GM18873 (cell line): ENCODE results near the gene SESTD1.
"Not testable (repeated sequence)": the region's sequence is repeated elsewhere in the genome, so short reads cannot be mapped to it uniquely, and the experiment has no call there.

Source experiments
- ATAC-seq: cut with Tn5 transposase; IDR thresholded peaks from one replicate; pipeline ENCODE4 v1.9.1; 2021; ENCODE audit warnings: mild to moderate bottlenecking, moderate library complexity, moderate number of reproducible peaks; ENCODE audit not compliant: unreplicated experiment, low FRiP score

Gene SESTD1

DNA sequence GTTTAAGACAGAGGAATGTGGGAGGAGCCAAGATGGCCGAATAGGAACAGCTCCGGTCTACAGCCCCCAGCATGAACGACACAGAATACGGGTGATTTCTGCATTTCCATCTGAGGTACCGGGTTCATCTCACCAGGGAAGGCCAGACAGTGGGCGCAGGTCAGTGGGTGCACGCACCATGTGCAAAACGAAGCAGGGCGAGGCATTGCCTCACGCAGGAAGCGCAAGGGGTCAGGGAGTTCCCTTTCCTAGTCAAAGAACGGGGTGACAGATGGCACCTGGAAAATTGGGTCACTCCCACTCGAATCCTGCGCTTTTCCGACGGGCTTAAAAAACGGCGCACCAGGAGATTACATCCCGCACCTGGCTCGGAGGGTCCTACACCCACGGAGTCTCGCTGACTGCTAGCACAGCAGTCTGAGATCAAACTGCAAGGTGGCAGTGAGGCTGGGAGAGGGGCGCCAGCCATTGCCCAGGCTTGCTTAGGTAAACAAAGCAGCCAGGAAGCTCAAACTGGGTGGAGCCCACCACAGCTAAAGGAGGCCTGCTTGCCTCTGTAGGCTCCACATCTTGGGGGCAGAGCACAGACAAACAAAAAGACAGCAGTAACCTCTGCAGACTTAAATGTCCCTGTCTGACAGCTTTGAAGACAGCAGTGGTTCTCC lies 68.6 kb downstream of the SESTD1 start:
- ATAC-seq: not testable (repeated sequence)

DNA sequence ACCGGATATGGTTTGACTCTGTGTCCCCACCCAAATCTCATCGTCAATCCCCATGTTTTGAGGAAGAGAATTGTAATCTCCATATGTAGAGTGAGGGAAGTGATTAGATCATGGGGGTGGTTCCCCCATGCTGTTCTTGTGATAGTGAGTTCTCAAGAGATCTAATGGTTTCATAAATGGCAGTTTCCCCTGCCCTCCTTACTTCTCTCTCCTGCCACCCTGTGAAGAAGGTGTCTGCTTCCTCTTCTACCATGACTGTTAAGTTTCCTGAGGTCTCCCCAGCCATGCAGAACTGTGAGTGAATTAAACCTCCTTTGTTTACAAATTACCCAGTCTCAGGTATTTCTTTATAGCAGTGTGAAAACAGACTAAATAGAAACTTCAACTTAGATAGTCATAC lies 69.5 kb downstream of the SESTD1 start:
- no peak for ATAC-seq

DNA sequence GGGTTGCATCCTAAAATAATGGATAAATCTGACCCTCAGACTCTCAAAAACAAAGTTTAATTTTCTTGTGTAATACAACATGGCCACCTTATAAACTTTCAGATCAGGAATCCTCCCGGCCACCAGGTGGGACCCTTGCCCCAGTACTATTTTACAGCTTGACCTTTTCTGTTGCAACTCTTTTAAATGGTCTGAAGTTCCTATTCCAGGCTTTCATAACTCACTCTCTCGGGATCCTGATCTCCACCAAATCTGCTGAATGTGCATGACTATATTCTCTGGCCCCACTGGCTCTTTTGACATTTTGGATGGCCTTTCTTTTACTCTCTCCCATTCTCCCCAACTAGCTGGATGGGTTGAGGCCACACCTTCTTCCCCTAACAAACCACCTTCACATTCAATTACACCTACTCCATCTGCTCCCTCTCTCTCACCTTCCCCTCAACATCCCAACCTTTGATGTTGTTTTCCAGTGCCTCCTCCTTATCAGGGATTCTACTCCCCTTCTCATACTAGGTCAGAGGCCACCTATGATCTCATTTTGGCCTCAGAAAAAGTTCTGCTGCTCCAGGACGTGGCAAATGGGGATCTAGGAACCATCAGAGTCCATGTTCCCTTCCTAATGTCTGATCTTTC lies 70.8 kb downstream of the SESTD1 start:
- no peak for ATAC-seq

DNA sequence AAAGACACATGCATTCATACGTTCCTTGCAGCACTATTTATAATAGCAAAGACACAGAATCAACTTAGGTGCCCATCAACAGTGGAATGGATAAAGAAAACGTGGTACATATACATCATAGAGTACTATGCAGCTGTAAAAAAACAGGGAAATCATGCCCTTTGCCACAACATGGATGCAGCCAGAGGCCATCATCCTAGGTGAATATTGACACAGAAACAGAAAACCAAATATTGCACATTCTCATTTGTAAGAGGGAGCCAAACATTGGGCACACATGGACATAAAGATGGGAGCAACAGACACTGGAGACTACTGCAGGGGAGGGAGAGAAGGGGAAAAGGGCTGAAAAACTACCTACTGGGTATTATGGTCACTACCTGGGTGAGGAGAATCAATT lies 73.5 kb downstream of the SESTD1 start:
- ATAC-seq: no peak

DNA sequence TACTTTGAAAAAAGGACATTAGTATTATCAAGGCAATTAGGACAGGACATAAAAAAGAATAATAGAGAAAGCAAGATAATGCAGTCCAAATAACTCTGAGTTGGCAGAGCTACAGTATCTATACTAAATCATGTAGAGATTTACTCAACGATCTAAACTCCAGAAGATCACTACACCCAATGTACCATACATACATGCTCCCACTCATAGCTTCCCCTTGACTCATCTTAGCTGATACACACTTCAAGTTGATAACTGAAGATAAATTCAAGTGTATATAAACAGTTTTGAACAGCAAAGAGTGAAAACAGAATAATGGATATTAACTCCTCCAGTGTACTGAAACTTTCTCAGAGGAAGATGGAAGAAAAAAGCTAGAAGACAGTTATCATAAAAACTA lies 78.5 kb downstream of the SESTD1 start:
- ATAC-seq: no peak

DNA sequence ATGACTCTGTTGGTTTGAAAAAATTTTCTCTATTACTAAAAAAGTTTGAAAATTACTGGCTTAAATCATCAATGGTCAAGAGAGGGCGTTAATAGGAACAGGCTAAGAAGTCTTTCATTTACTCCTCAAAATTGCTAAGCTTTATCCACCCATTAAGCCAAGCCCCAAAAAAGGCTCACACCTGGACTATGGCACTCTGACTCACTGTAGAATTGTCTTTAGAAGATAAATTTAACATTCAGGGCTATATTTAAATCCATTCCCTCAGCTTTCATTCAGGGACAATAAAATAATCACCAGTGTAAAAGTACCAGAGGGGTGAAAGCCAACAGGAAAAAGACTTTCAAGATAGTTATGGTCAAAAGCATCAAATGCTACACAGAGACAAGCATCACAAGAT lies 80.0 kb downstream of the SESTD1 start:
- ATAC-seq: no peak

DNA sequence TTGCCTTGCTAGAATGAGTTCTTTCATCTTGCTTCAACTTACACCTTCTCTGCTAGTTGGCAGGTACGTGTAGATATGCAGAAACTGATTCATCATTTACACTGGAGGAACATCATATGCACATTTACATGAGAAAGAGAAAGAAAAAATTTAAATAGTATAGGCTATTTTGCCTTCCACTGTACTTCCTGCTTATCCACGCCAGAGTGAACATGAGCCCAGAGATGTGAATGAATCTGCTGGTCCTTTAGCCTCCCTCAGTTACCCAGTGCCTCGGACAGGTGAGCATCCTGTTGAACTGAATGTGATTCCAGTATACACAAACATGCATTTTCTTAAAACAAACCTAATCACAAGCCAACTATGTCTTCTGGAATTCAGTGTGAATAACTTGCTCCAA lies 83.6 kb downstream of the SESTD1 start:
- no peak for ATAC-seq

DNA sequence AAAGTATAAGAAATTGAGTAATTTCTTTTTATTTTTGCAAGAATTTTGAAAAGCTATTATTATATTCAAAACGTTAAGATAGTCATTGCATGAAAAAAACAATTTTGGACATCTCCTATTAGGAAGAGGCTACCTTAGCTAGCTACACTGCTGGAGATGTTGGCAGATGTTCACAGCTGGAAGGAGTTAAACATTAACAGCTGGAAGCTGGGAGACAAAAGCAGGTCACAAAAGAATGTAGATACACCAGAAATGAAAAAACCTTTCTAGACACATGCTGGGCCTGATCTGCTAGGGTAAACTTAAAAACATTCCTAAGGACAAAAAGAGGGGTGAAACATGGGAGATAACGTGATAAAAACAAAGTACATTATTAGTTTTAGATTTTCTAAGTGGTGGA lies 84.4 kb downstream of the SESTD1 start:
- no peak for ATAC-seq

DNA sequence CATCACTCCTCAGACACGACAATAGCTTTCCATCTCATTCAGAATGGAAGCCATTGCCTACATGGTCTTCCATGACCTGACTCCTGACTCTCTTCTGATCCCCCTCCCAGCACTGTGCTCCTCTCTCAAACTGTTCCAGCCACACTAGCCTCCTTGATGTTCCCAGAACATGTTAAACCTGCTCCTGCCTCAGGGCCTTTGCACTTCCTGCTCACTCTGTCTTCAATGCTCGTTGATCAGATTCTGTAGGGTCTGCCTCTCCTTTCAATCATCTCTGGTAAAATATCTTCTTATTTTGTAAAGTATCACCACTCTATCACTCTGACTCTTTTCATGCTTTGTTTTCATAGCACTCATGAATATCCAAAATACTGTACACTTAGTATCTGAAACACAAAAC lies 84.9 kb downstream of the SESTD1 start:
- ATAC-seq: no peak

DNA sequence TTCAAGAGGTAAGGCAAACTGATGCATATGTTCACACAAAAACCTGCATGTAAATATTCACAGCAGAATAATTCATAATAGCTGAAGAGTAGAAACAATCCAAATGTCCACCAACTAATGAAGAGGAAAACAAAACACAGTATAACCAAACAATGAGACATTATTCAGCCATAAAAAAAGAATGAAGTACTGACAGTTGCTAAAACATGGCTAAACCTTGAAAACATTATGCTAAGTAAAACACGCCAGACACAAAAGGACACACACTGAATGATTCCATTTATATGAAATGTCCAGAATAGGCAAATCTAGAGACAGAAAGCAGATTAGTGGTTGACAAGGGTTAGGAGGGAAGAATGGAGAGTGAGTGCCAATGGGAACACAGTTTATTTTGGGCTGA lies 86.9 kb downstream of the SESTD1 start:
- no peak for ATAC-seq

DNA sequence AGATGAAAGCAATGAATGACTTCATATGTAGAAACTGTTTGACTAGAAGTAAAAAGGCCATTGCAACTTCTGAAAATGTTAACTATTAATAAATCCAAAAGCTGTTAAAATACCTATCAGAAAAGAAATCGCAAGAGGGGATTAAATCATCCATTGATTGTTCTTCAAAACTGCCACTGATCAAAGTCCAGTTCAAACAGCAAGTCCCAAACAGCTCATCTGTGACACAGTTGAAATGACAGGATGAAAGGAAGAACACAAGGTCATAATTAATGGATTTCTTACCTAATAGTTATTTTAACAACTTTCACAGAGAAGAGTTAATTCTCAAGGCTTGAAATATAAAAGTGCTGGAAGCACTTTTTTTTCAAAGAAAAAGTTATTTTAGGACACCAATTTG lies 90.4 kb downstream of the SESTD1 start:
- no peak for ATAC-seq

DNA sequence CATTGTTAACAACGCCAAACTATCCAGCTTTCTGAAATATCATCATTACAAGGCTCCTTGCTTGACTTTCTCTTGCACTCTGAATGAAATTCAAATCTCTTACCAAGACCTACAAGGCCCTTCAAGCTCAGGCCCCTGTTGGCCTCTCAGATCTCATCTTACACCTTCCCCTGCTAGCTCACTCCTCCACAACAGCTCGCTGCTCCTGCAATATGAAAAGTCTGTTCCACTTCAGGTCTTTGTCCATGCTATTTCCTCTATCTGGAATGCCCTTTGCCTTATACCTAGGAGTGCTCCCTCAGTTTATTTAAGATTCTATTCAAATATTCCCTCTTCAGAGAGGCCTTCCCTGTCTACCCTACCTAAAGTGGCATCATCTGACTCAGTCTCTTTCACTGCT lies 91.7 kb downstream of the SESTD1 start:
- ATAC-seq: no peak

DNA sequence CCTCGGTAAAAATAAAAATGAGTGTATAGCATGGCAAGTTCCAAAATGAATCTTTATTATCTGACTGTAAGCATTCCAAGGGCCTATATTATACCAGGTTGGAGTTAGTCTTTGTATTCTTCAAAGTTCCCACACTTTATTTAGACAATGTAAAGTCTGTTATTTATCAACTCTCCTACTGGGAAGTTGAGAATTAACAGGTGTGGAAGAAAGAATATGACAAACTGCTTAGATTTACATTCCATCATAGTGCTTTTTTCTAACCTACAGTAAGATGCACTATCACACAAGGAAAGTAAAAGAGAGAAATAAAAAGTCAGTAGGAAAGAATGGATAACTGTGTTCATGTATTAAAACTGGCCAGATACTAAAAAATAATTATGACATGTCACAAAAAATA lies 93.3 kb downstream of the SESTD1 start:
- ATAC-seq: no peak

DNA sequence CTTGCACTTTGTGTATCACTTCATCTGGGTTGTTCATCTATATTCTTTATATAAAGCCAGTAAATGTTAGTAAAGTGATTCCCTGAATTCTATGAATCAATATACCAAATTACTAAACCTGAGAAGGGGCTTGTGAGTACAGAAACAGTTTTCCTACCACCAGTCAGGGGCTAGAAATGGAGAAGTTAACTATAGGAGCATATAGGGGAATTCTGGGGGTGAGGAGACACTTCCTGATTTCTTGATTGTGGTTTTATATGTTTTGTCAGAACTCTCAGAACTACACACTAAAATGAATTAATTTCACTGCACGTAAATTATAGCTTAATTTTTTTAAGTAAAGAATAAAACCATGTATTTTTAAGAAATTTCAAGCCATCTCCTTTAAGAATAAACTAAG lies 93.7 kb downstream of the SESTD1 start:
- no peak for ATAC-seq

DNA sequence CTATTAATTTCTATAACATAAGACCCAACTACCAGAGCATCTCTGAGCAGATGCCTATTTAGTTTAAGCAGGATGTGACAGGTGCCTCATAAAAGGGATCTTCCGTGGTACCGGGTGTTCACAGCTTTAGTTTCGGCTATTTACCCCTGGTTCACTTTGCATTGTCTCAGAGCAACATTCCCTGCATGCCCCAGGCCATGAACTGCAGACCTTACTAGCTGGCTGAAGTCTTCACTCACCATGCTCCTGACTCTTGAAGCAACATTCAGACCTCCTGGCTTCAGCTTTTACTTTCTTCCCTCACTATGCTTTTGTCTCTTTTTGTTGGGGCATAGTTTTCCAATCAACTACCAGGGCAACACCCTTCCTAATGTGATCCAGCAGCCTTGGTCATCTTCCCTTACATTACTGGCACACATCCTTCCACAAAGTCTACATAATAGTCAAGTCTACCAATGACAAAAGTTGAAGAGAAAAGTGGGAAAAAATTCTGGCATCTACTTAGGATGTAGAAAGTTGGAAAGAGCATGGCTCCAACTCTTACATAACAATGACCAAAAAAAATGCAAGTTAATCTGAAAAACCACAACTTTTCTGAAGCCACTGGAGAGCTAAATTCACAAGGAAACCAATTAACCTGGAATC lies 99.2 kb downstream of the SESTD1 start:
- no peak for ATAC-seq

DNA sequence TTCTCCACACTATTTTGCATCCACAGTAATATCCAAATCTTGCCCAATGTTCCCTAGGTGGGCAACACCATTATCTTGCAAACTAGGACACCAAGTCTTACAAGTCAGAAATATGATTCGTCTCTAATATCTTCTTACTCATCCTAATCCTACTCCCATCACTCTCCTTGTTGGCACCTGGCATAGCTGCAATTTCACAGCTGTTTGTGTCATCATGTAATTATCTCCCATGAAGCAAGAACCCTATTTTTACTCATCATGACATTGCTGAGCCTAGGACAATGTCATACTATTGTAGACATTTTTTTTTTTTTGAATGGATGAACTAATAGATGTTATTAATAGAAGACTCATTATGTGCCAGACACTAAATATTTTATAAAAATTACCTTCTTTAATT lies 123.4 kb downstream of the SESTD1 start:
- ATAC-seq: no peak

DNA sequence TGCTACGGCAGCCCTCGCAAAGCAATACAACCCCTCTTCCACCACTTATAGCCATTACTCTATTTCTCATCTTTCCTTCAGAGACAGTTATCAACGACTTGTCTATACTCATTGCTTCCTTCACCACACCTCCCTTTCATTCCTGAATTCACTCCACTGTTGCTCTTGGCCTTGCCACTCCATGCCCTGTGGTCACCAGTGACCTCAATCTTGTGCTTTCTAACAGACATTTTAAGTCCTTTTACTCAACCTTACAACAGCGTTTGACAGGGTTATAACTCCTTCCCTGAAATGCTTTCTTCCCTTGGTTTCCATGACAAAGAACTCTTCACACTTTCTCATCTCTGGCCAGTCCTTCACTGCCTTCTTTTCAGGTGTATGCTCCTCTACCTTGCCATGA lies 124.1 kb downstream of the SESTD1 start:
- no peak for ATAC-seq

DNA sequence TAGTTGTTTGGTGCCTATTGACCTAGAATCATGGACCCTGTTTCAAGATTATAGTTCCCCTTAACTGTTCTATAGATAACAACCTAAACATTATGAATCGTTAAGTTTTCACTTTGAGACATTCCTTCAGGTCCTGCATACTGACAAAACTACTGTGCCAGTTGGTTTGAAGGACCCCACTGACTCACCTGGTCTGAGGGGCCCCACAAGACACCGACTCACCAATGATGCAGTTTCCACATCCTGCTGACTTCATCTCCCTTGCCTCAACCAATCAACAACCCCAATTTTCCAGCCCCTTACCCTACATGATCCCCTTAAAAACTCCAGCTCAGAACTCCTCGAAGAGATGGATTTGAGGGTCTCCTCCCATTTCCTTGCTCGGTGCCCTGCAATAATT lies 125.1 kb downstream of the SESTD1 start:
- ATAC-seq: no peak

DNA sequence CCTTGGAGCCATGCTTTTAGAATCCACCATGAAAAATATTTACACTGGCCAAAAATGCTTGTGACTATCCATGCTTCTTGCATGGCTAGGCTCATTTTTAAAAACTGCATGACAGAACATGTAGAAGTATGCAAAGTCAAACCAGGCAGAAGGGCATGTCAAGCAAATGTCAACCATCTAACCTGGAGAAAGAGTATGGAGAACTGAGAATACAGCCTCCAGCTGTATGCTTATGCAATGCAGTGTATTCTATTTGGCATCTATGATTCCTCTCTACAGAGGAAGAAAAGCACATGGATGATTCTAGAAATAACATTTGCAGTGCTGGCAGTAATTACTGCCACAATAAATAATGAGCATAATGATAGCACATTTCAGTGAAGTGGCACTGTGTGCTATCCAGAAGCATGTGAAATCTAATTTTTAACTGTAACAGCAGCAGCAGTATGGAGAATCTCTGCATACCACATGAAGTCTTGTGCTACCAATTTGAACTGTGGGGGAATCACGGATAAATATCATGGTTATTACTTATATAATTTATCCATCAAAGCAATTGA lies 127.4 kb downstream of the SESTD1 start:
- ATAC-seq: no peak

DNA sequence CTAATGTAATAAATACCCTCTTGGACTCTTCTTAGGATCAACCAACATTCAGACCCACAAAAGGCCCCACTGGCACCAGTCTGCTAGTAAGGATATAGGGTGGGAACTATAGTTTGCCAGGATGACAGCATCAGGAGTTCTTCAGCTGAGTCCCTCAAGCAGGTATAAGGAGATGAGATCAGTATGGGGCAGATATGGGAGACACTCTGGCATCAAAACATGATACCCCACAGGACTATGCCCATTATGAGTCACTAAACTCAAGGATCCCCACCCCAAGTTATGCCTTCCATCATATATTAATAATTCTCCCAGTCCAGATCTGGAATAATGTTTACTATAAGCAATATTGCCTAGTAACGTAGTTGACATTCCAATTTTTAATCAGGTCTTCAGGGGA lies 131.6 kb downstream of the SESTD1 start:
- no peak for ATAC-seq

DNA sequence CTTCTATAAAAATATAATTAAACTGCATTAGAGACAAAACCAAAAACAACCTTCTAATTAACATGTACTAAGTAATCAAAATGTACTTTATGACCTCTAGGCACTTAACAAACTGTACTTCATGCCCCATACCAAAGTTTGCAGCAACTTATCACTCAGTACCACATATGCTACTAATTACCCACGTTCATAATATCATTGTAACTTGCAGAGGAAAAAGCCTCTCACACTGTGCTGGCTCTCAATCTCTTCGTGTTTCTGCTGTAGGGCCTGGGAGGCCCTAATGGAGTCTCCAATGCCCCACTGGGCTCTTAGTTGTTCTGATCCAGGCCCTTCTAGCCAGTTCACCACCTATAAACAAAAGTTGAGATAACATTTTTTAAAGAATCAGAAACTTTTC lies 132.6 kb downstream of the SESTD1 start:
- no peak for ATAC-seq

DNA sequence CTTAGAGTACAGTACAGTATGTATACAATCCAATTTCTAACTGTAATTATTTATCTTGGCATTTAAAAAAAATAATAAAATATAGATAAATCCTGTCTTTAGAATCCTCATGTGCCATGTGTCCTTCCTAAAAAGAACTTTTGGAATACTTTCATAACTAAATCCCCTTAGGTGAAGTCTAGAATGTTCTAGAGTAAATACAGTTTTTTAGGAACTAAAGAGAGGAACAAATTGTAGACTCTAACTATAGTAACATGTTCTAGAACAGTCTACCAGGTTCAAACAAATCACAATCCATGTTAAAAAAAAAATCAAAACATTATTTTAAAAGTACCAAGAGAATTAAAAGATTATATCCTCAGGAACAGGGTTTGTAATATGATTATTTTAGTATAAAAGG lies 134.1 kb downstream of the SESTD1 start:
- no peak for ATAC-seq
